K562 (cell line): Measurements from ENCODE around the gene ANKRD65. TPM values are rescaled to one million over a fixed set of nuclear protein-coding genes. Genes with fewer than 3 reads are reported as not detected.

Experiments used
- ATF1 ChIP-seq, 2 experiments: fragments of 450-650 bp in 1 of 2; IDR thresholded peaks; 2 replicates each; pipeline ENCODE4 v1.6.1; 2016; ENCODE audit warnings: missing compliant biosample characterization in 1 of 2, missing genetic modification characterization in 1 of 2
- BRF1 ChIP-seq: IDR thresholded peaks from 3 replicates; pipeline ENCODE4 v1.6.1; 2011; ENCODE audit warnings: borderline replicate concordance, mild to moderate bottlenecking; ENCODE audit not compliant: insufficient read length; ENCODE audit errors: extremely low read depth
- CBX3 ChIP-seq, 2 experiments: IDR thresholded peaks; 1 replicate in 1 of 2; 2 replicates in 1 of 2; pipeline ENCODE4 v1.6.1; 2012; ENCODE audit warnings: inconsistent platforms in 2 of 2, low read length in 2 of 2, borderline replicate concordance in 1 of 2, control low read depth in 1 of 2
- CGGBP1 ChIP-seq: fragments of 250-450 bp; sonication (Bioruptor Pico); IDR thresholded peaks from 2 replicates; pipeline ENCODE4 v1.9.0; 2021; ENCODE audit warnings: mild to moderate bottlenecking
- CHD4 ChIP-seq: fragments of 200-600 bp; sonication (generic); IDR thresholded peaks from 3 replicates; pipeline ENCODE4 v1.6.1; 2012; ENCODE audit warnings: low read depth, mild to moderate bottlenecking, mixed read lengths, low read length, inconsistent platforms; ENCODE audit not compliant: insufficient read depth, insufficient replicate concordance, poor library complexity, severe bottlenecking
- ELF2 ChIP-seq: fragments of 250-450 bp; sonication (Bioruptor Pico); IDR thresholded peaks from 2 replicates; pipeline ENCODE4 v1.5.0; 2021; ENCODE audit warnings: mild to moderate bottlenecking
- HNRNPK ChIP-seq: fragments of 200-400 bp; formaldehyde crosslinking; IDR thresholded peaks from one replicate; pipeline ENCODE4 v1.6.1; 2018; ENCODE audit warnings: mild to moderate bottlenecking, low read depth, low read length; ENCODE audit not compliant: poor library complexity, severe bottlenecking
- NCOR1 ChIP-seq: fragments of 450-650 bp; IDR thresholded peaks from 2 replicates; pipeline ENCODE4 v1.6.1; 2016; ENCODE audit warnings: mild to moderate bottlenecking, moderate library complexity
- NR0B1 ChIP-seq: fragments of 450-650 bp; IDR thresholded peaks from one replicate; pipeline ENCODE4 v1.6.1; 2018; ENCODE audit warnings: mild to moderate bottlenecking, moderate library complexity; ENCODE audit not compliant: partially characterized antibody
- NR2C2 ChIP-seq, 2 experiments: fragments of 200-800 bp in 1 of 2; sonication (Bioruptor generic) in 1 of 2; sonication (generic) in 1 of 2; formaldehyde crosslinking in 1 of 2; IDR thresholded peaks; 2 replicates each; pipeline versions ENCODE4 v1.6.1 to v1.8.0; 2016 to 2022; ENCODE audit warnings: mild to moderate bottlenecking in 1 of 2, missing compliant biosample characterization in 1 of 2, missing genetic modification characterization in 1 of 2, missing genetic modification reagents in 1 of 2
- POLR2AphosphoS2 ChIP-seq: IDR thresholded peaks from 2 replicates; pipeline ENCODE4 v1.6.1; 2012; ENCODE audit warnings: low read length, improper control_type of control experiment
- POLR2G ChIP-seq: fragments of 200-400 bp; formaldehyde crosslinking; IDR thresholded peaks from 2 replicates; pipeline ENCODE4 v1.6.1; 2017; ENCODE audit warnings: low read depth, mild to moderate bottlenecking, antibody characterized with exemption, low read length, moderate library complexity
- PTTG1 ChIP-seq: fragments of 450-650 bp; IDR thresholded peaks from 2 replicates; pipeline ENCODE4 v1.6.1; 2016; ENCODE audit warnings: low read depth, mild to moderate bottlenecking, missing genetic modification characterization, missing compliant biosample characterization
- SAFB ChIP-seq: fragments of 200-400 bp; formaldehyde crosslinking; IDR thresholded peaks from 2 replicates; pipeline ENCODE4 v1.6.1; 2017; ENCODE audit warnings: low read depth, low read length, borderline replicate concordance
- SRF ChIP-seq, 2 experiments: fragments of 250-450, 450-650 bp in 1 of 2; sonication (Bioruptor Pico) in 1 of 2; sonication (generic) in 1 of 2; formaldehyde crosslinking; IDR thresholded peaks; 2 replicates each; pipeline versions ENCODE4 v1.5.0 to v1.5.1; 2020 to 2022; ENCODE audit warnings: mild to moderate bottlenecking in 1 of 2, missing genetic modification reagents in 1 of 2
- TCF7L2 ChIP-seq: fragments of 150-350 bp; IDR thresholded peaks from 2 replicates; pipeline ENCODE4 v1.6.1; 2016; ENCODE audit warnings: low read depth, mild to moderate bottlenecking, low read length, moderate library complexity
- TFE3 ChIP-seq: fragments of 450-650 bp; formaldehyde crosslinking; IDR thresholded peaks from 2 replicates; pipeline ENCODE4 v1.4.0; 2020; ENCODE audit warnings: mild to moderate bottlenecking, mixed read lengths
- USF2 ChIP-seq: sonication (generic); formaldehyde crosslinking; IDR thresholded peaks from 2 replicates; pipeline ENCODE4 v1.5.0; 2020; ENCODE audit warnings: missing genetic modification reagents
- ZNF398 ChIP-seq: fragments of 250-450 bp; sonication (Bioruptor Pico); IDR thresholded peaks from 2 replicates; pipeline ENCODE4 v1.8.0; 2021; ENCODE audit warnings: moderate library complexity, mild to moderate bottlenecking, inconsistent platforms
- polyA plus RNA-seq, 8 experiments: library from polyadenylated mRNA; depleted of rRNA in 4 of 8; stranded (reverse) in 5 of 8; unstranded in 3 of 8; fragments of >200 nt; fragmentation: Nextera tagmentation in 2 of 8; fragmentation: Illumina TruSeq in 1 of 8; extraction: Ambion mirVana in 2 of 8; extraction: Trizol in 1 of 8; gene quantifications; 2 replicates each; pipeline versions ENCODE4 v1.2.1 to v1.2.3, GENCODE V29; 2011 to 2014; ENCODE audit warnings: inconsistent platforms in 1 of 8, missing spikeins in 1 of 8
- total RNA-seq, 7 experiments: library from RNA; depleted of rRNA in 6 of 7; stranded (reverse); fragments of >200 nt in 6 of 7; fragmentation: Illumina TruSeq in 2 of 7; extraction: Trizol in 2 of 7; gene quantifications; 2 replicates each; pipeline versions ENCODE4 v1.2.1 to v1.2.3, GENCODE V29; 2011 to 2021; ENCODE audit warnings: low replicate concordance in 1 of 7

ANKRD65 gene
- total and polyA plus RNA-seq, 9 of the 15 experiments (the other 6 are each of a cell fraction or from before 2014, with no cell fraction given) = not detected

- TF ChIP-seq USF2 (CRISPR knock-in tag) (no peak; the same call in 1 of the 2 replicates), SRF (CRISPR knock-in tag; IDR thresholded peaks at IDR 0.05) (peak in 1 of 2 experiments; percentile 87; a peak in 2 of 4 replicates), ZNF398 (no peak), HNRNPK (peak; percentile 42), NR0B1 (no peak), ATF1 (CRISPR knock-in tag; IDR thresholded peaks at IDR 0.05) (peak; percentile 65), ATF1 (tag; IDR thresholded peaks at IDR 0.05) (peak; percentile 98), TFE3 (CRISPR knock-in tag) (no peak), NCOR1 (peak; percentile 63; the same call in 1 of the 2 replicates), CHD4 (no peak), POLR2G (peak; percentile 95), BRF1 (no peak), ELF2 (CRISPR knock-in tag) (peak; percentile 97), CBX3 (IDR thresholded peaks at IDR 0.05; ENCODE audit: borderline replicate concordance in 1 of 2, low read length in 2 of 2) (peak in 1 of 2 experiments; percentile 94; a peak in 1 of 3 replicates), POLR2AphosphoS2 (peak; percentile 48; the same call in 1 of the 2 replicates), TCF7L2 (0 out of 2 replicates have a peak, but pooled peaks have one; percentile 63), PTTG1 (tag) (no peak), NR2C2 (CRISPR knock-in tag; IDR thresholded peaks at IDR 0.05) (peak; percentile 96), NR2C2 (tag; IDR thresholded peaks at IDR 0.05) (peak; percentile 99), SAFB (no peak), CGGBP1 (CRISPR knock-in tag) (peak; percentile 87; the same call in 1 of the 2 replicates)
These were observed 46.0 kb downstream of the ANKRD65 start, which contains the start of gene AURKAIP1 (continued) for GRCh38 chr1:1374929-1375662.
